CD4-positive, alpha-beta T cell (primary cell): Measurements from ENCODE around the gene BCL2. TPM values are rescaled to one million over a fixed set of nuclear protein-coding genes. Genes with fewer than 3 reads are reported as not detected.

Experiments
- ATAC-seq: fragments of 200-7000 bp; cut with Tn5 transposase; one replicate; pipeline ENCODE4 v1.10.0; 2022; ENCODE audit warnings: mild to moderate bottlenecking; ENCODE audit not compliant: poor library complexity
- CTCF ChIA-PET: fragments of 350-600 bp; sonication (Branson Sonifier 250); formaldehyde crosslinking; loops from one replicate; lab custom pipeline; 2021; ENCODE audit warnings: antibody characterized with exemption, inconsistent platforms; lab: Charles Lee
- POLR2A ChIA-PET: fragments of 350-600 bp; sonication (Branson Sonifier 250); formaldehyde crosslinking; loops from one replicate; lab custom pipeline; 2021; ENCODE audit warnings: antibody characterized with exemption, inconsistent platforms; lab: Charles Lee
- DNase-seq, 14 experiments: peaks; one replicate each; pipeline ENCODE4 v3.0.0-alpha.2; 2013 to 2020; ENCODE audit warnings: mixed read lengths in 2 of 14
- H3K27ac ChIP-seq, 2 donors: one replicate each; pipeline versions ENCODE4 v1.5.1 to v1.7.0; 2013; ENCODE audit warnings: low read length in 2 of 2, low read depth in 1 of 2, mild to moderate bottlenecking in 1 of 2
- H3K27me3 ChIP-seq, 2 experiments: 1 replicate in 1 of 2; 2 replicates in 1 of 2; pipeline versions ENCODE4 v1.6.1 to v1.7.0; 2013; ENCODE audit warnings: low read length in 2 of 2, control low read depth in 1 of 2, mild to moderate bottlenecking in 1 of 2, moderate library complexity in 1 of 2; ENCODE audit not compliant: insufficient read depth in 2 of 2, control insufficient read depth in 1 of 2
- H3K36me3 ChIP-seq: one replicate; pipeline ENCODE4 v1.6.1; 2013; ENCODE audit warnings: low read length, control low read depth; ENCODE audit not compliant: insufficient read depth
- H3K4me1 ChIP-seq: one replicate; pipeline ENCODE4 v1.6.1; 2013; ENCODE audit warnings: low read length, control low read depth; ENCODE audit not compliant: insufficient read depth
- H3K4me3 ChIP-seq: one replicate; pipeline ENCODE4 v1.5.1; 2013; ENCODE audit warnings: mild to moderate bottlenecking, low read length, moderate library complexity
- H3K9me3 ChIP-seq, 2 experiments: 1 replicate in 1 of 2; 2 replicates in 1 of 2; pipeline versions ENCODE4 v1.6.1 to v1.7.0; 2013; ENCODE audit warnings: low read length in 2 of 2, mild to moderate bottlenecking in 2 of 2, control low read depth in 1 of 2, moderate library complexity in 1 of 2; ENCODE audit not compliant: control insufficient read depth in 1 of 2, insufficient read depth in 1 of 2
- H3K27ac Mint-ChIP-seq: one replicate; pipeline ENCODE4 v1.8.0; 2020; ENCODE audit warnings: mixed read lengths
- H3K27me3 Mint-ChIP-seq: one replicate; pipeline ENCODE4 v1.8.0; 2021; ENCODE audit warnings: mixed read lengths
- H3K36me3 Mint-ChIP-seq: one replicate; pipeline ENCODE4 v1.8.0; 2021; ENCODE audit warnings: low read depth, mixed read lengths
- H3K4me1 Mint-ChIP-seq: one replicate; pipeline ENCODE4 v1.8.0; 2021; ENCODE audit warnings: low read depth, mixed read lengths
- H3K4me3 Mint-ChIP-seq: one replicate; pipeline ENCODE4 v1.8.0; 2020; ENCODE audit warnings: mild to moderate bottlenecking, mixed read lengths
- H3K9me3 Mint-ChIP-seq: one replicate; pipeline ENCODE4 v1.8.0; 2020; ENCODE audit warnings: mixed read lengths
- intact Hi-C, 2 experiments: fragments of 100-400 bp; cut with DNase I in 1 of 2; cut with micrococcal nuclease in 1 of 2; formaldehyde crosslinking; loops; one replicate each; pipeline versions ENCODE4 v1.15.1 to v1.9.0; 2023 to 2025; cut with DNase I, micrococcal nuclease
- total RNA-seq, 174 experiments: library from RNA in 2 of 174; stranded (reverse) in 2 of 174; gene quantifications; one replicate each; pipeline ENCODE4 v1.2.3 and lab custom pipeline; 2021 to 2026
- TF ChIP-seq, protein P1 (sequence below): fragments of 200-600 bp; IDR thresholded peaks from one replicate; pipeline ENCODE4 v1.8.0; 2022; ENCODE audit warnings: antibody characterized with exemption, mild to moderate bottlenecking

BCL2 gene
- total RNA-seq, 2 experiments from 2014 or later: 40.1 to 40.3 TPM

DNA sequence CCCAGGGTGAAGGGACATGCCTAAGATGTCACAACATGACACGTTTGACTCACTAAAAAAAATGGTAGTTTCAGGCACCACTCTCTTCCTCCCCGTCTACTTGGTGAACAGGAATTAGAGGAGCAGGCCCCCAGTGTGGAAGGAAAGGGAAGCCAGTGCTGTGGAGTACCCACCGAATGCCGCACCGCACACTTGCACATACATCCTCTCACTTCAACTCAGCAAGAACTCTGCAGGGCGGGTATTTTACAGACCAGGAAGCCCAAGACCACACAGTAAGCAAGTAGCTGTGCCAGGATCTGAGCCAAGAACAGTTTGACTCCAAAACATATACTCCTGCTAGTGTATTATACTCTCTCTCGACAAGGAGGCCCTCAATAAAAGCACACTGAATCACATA is 69.8 kb downstream of the BCL2 start:
- Histone ChIP-seq H3K27me3 (no peaks in the 10 kb centered on the region), H3K4me1 (peaks cover 16% of the 10 kb centered on the region), H3K27ac (no peak overlapping the region), H3K9me3 (no peaks in the 10 kb centered on the region), H3K4me3 (no peak overlapping the region), H3K36me3 (peaks cover 14% of the 10 kb centered on the region)
- H3K27ac Mint-ChIP-seq: peak overlapping the region; percentile 60
- TF ChIP-seq, protein P1, sequence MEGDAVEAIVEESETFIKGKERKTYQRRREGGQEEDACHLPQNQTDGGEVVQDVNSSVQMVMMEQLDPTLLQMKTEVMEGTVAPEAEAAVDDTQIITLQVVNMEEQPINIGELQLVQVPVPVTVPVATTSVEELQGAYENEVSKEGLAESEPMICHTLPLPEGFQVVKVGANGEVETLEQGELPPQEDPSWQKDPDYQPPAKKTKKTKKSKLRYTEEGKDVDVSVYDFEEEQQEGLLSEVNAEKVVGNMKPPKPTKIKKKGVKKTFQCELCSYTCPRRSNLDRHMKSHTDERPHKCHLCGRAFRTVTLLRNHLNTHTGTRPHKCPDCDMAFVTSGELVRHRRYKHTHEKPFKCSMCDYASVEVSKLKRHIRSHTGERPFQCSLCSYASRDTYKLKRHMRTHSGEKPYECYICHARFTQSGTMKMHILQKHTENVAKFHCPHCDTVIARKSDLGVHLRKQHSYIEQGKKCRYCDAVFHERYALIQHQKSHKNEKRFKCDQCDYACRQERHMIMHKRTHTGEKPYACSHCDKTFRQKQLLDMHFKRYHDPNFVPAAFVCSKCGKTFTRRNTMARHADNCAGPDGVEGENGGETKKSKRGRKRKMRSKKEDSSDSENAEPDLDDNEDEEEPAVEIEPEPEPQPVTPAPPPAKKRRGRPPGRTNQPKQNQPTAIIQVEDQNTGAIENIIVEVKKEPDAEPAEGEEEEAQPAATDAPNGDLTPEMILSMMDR: no peak
- intact Hi-C loops: loop anchor here in 1 of 2 experiments (5.0 kb wide), 2 partner anchors 43 to 68 kb away; partner anchors contain the start of gene BCL2
- H3K27me3 Mint-ChIP-seq: no peaks in the 10 kb centered on the region
- peaks cover 31% of the 10 kb centered on the region for H3K36me3 Mint-ChIP-seq
- no peaks in the 10 kb centered on the region for H3K9me3 Mint-ChIP-seq
- H3K4me3 Mint-ChIP-seq: peak overlapping the region; percentile 16
- DNase-seq: peak in 4 of 14 experiments; percentile 36 to 46 (median 44)
- peak; percentile 58 for ATAC-seq
- peaks cover 73% of the 10 kb centered on the region for H3K4me1 Mint-ChIP-seq
- POLR2A ChIA-PET: interaction anchor here (0.7 to 2.0 kb wide), 2 partner anchors 69 to 80 kb away, joined by 3 to 5 read pairs; no protein-coding TSS in a partner anchor
- CTCF ChIA-PET: no interaction called here

DNA sequence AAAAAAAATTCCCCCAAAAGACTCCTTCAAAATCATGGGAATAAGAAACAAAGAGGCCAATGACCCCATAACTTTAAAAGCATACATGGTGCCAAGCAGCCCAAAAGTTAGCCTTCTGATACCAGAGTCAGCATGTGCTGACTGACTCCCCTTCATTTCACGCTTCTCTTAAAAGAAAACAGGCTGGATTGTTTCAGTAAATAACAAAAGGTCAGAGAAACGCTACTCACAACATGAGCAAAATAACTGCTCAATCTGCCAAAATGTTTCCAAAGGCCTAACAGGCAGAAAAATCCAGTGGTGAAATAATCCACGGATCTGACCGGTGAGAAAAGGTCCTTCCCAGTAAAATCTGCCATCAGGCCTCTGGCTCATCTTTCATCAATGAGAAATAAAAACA is 71.6 kb downstream of the BCL2 start:
- H3K4me3 ChIP-seq: no peak overlapping the region
- Mint-ChIP-seq H3K9me3 (no peaks in the 10 kb centered on the region), H3K4me3 (no peak overlapping the region), H3K36me3 (peaks cover 22% of the 10 kb centered on the region), H3K4me1 (peaks cover 63% of the 10 kb centered on the region), H3K27me3 (no peaks in the 10 kb centered on the region), H3K27ac (no peak overlapping the region)
- no peak for ATAC-seq
- POLR2A ChIA-PET: no interaction called here
- TF ChIP-seq, protein P1: no peak
- peaks cover 9% of the 10 kb centered on the region for H3K4me1 ChIP-seq
- H3K9me3 ChIP-seq: no peaks in the 10 kb centered on the region
- peaks cover 14% of the 10 kb centered on the region for H3K36me3 ChIP-seq
- CTCF ChIA-PET: no interaction called here
- intact Hi-C loops: no loop called here
- no peaks in the 10 kb centered on the region for H3K27me3 ChIP-seq
- DNase-seq: no peak
- H3K27ac ChIP-seq: no peak overlapping the region

DNA sequence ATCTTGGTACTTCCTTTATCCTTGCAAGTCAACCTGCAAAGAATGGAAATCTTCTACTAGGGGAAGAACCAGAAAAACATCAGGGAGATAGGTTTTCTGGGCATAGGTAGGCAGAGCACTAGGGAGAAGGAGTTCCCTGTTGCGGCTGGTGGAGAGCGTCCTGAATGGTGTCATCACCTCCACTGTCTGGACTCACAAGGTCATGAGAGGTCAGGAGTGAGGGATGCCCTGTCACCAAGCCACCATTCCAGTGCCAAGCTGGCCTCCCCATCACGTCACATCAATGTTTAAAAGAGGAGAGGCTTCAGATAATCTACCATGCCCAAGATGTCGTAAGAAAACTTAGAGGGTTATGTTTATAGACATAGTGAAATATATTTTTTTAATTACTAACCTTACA is 72.1 kb downstream of the BCL2 start:
- H3K27ac ChIP-seq: no peak overlapping the region
- H3K9me3 ChIP-seq: no peaks in the 10 kb centered on the region
- H3K27me3 ChIP-seq: no peaks in the 10 kb centered on the region
- no peak overlapping the region for H3K27ac Mint-ChIP-seq
- no peaks in the 10 kb centered on the region for H3K27me3 Mint-ChIP-seq
- H3K4me1 Mint-ChIP-seq: peaks cover 63% of the 10 kb centered on the region
- peaks cover 9% of the 10 kb centered on the region for H3K4me1 ChIP-seq
- no peak for DNase-seq
- H3K4me3 ChIP-seq: no peak overlapping the region
- POLR2A ChIA-PET: no interaction called here
- no peak overlapping the region for H3K4me3 Mint-ChIP-seq
- CTCF ChIA-PET: no interaction called here
- peaks cover 10% of the 10 kb centered on the region for H3K36me3 ChIP-seq
- ATAC-seq: no peak
- peaks cover 18% of the 10 kb centered on the region for H3K36me3 Mint-ChIP-seq
- intact Hi-C loops: no loop called here
- TF ChIP-seq, protein P1: no peak
- H3K9me3 Mint-ChIP-seq: no peaks in the 10 kb centered on the region
